Neural progenitor cell (in vitro differentiated cells): ENCODE data around the gene TMEM239. TPM values are rescaled to one million over a fixed set of nuclear protein-coding genes. Genes with fewer than 3 reads are reported as not detected.
A peak's percentile ranks its signal among the peaks of the same experiment; 100 is the strongest.

Experiments used
- DNase-seq: peaks from one replicate; pipeline ENCODE4 v3.0.0-alpha.2; 2016; ENCODE audit warnings: low spot score
- H2AFZ ChIP-seq: fragments of 200-600 bp; sonication (generic); replicated peaks from 2 replicates; pipeline ENCODE4 v1.6.1; 2016; ENCODE audit warnings: antibody characterized with exemption
- H3F3A ChIP-seq: fragments of 200-600 bp; sonication (generic); 2 replicates; pipeline ENCODE4 v1.6.1; 2016; ENCODE audit warnings: antibody characterized with exemption, low read depth
- H3K27ac ChIP-seq: fragments of 200-600 bp; sonication (generic); 2 replicates; pipeline ENCODE4 v1.5.1; 2016; ENCODE audit warnings: mild to moderate bottlenecking
- H3K27me3 ChIP-seq: fragments of 200-600 bp; sonication (generic); 2 replicates; pipeline ENCODE4 v1.6.1; 2016; ENCODE audit warnings: mild to moderate bottlenecking, moderate library complexity
- H3K36me3 ChIP-seq: fragments of 200-600 bp; sonication (generic); 2 replicates; pipeline ENCODE4 v1.5.1; 2016
- H3K4me1 ChIP-seq: fragments of 200-600 bp; sonication (generic); 2 replicates; pipeline ENCODE4 v1.6.1; 2016; ENCODE audit warnings: mixed run types
- H3K4me2 ChIP-seq: fragments of 200-600 bp; sonication (generic); 2 replicates; pipeline ENCODE4 v1.6.1; 2016
- H3K4me3 ChIP-seq: fragments of 200-600 bp; sonication (generic); 2 replicates; pipeline ENCODE4 v1.5.1; 2016
- H3K79me2 ChIP-seq: fragments of 200-600 bp; sonication (generic); 2 replicates; pipeline ENCODE4 v1.6.1; 2016; ENCODE audit warnings: low read depth
- H3K9ac ChIP-seq: fragments of 200-600 bp; sonication (generic); 2 replicates; pipeline ENCODE4 v1.6.1; 2016
- H3K9me3 ChIP-seq: fragments of 200-600 bp; sonication (generic); 2 replicates; pipeline ENCODE4 v1.5.1; 2016; ENCODE audit warnings: low read depth
- H4K20me1 ChIP-seq: fragments of 200-600 bp; sonication (generic); 2 replicates; pipeline ENCODE4 v1.6.1; 2016; ENCODE audit warnings: low read depth
- H3K27ac Mint-ChIP-seq: 3 replicates; pipeline ENCODE4 v1.8.0; 2021; ENCODE audit warnings: mixed read lengths
- H3K27me3 Mint-ChIP-seq: 2 replicates; pipeline ENCODE4 v1.8.0; 2022; ENCODE audit warnings: low read depth, mild to moderate bottlenecking, inconsistent platforms, moderate library complexity, mixed read lengths; ENCODE audit not compliant: insufficient read depth
- H3K36me3 Mint-ChIP-seq: 3 replicates; pipeline ENCODE4 v1.8.0; 2021; ENCODE audit warnings: mixed read lengths
- H3K4me1 Mint-ChIP-seq: 3 replicates; pipeline ENCODE4 v1.8.0; 2021; ENCODE audit warnings: mixed read lengths
- H3K4me3 Mint-ChIP-seq: 3 replicates; pipeline ENCODE4 v1.8.0; 2021; ENCODE audit warnings: mild to moderate bottlenecking, moderate library complexity, mixed read lengths
- H3K9me3 Mint-ChIP-seq: 3 replicates; pipeline ENCODE4 v1.8.0; 2020; ENCODE audit warnings: mixed read lengths
- CTCF ChIP-seq: fragments of 200-600 bp; sonication (generic); IDR thresholded peaks from 2 replicates; pipeline ENCODE4 v1.5.1; 2017; ENCODE audit warnings: antibody characterized with exemption, mild to moderate bottlenecking
- EZH2 ChIP-seq: fragments of 200-600 bp; sonication (generic); IDR thresholded peaks from 2 replicates; pipeline ENCODE4 v1.6.1; 2017; ENCODE audit warnings: antibody characterized with exemption, mild to moderate bottlenecking, moderate library complexity
- EZH2phosphoT487 ChIP-seq: fragments of 200-600 bp; sonication (generic); IDR thresholded peaks from 2 replicates; pipeline ENCODE4 v1.6.1; 2017; ENCODE audit warnings: antibody characterized with exemption
- total RNA-seq: library from RNA; depleted of rRNA; stranded (reverse); fragments of >200 nt; gene quantifications from 2 replicates; pipeline ENCODE4 v1.2.3, GENCODE V29; 2015; ENCODE audit warnings: low replicate concordance

The TMEM239 gene
- total RNA-seq, 1 donor from 2014 or later = not detected

DNA sequence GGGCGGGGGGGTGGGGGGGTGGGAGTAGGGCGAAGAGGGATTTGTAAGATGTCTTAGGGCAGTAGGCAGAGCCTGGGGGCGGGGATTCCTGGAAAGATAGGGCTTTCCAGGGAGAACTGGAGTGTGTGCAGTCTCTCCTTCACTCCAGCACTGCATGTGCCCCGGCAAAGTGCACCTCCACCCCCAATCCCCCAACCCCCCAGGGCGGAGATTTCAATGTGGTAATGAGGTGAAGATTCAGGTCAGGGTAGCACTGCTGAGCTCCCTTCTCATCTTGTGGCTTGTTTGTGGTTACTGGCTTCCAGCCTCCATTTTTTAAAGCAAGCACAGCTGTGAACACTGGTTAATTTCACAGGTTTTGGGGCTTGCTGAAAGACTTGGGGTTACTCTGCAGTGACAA is 5.9 kb downstream of the TMEM239 start:
- Mint-ChIP-seq H3K4me3 (no peak overlapping the region), H3K9me3 (peaks cover 9% of the 10 kb centered on the region), H3K27me3 (peaks cover 14% of the 10 kb centered on the region), H3K27ac (no peak overlapping the region), H3K4me1 (peaks cover 16% of the 10 kb centered on the region), H3K36me3 (no peaks in the 10 kb centered on the region)
- H2AFZ ChIP-seq = peak overlapping the region; percentile 44
- no peak overlapping the region for H3K4me3 ChIP-seq
- H3K27me3 ChIP-seq = peaks cover 56% of the 10 kb centered on the region
- peak; percentile 26 for DNase-seq
- H3K4me1 ChIP-seq = peaks cover 20% of the 10 kb centered on the region
- H3K9ac ChIP-seq = no peak overlapping the region
- no peaks in the 10 kb centered on the region for H3K9me3 ChIP-seq
- TF ChIP-seq EZH2 (no peak), CTCF (no peak), EZH2phosphoT487 (no peak)
- H3F3A ChIP-seq = peaks cover 19% of the 10 kb centered on the region
- H3K36me3 ChIP-seq = no peaks in the 10 kb centered on the region
- no peaks in the 10 kb centered on the region for H3K79me2 ChIP-seq
- H3K27ac ChIP-seq = no peak overlapping the region
- no peak overlapping the region for H3K4me2 ChIP-seq
- H4K20me1 ChIP-seq = no peaks in the 10 kb centered on the region

- H3K27me3 ChIP-seq = peaks cover 61% of the 10 kb centered on the region
- H3K9me3 ChIP-seq = no peaks in the 10 kb centered on the region
- H3K4me3 Mint-ChIP-seq = no peak overlapping the region
These were observed 9.6 kb downstream of the TMEM239 start for GRCh38 chr20:2825761-2826160.

DNA sequence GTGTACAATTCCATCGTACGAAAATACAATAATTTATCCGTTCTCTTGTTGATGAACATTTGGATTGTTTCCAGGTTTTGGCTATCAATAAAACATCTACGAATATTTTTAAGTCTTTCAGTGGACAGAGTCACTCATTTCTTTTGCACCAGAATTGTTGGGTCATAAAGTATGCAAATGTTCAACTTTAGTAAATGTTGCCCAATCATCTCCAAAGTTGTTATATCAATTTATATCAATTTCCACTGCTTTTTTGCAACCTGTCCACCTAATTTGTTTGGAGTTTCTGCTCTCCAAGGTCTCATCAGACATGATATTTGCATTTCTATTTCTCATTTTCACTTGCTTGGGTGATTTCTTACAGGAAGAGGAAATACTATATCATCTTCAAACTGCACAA is 10.5 kb downstream of the TMEM239 start:
- H3K4me1 ChIP-seq = peaks cover 9% of the 10 kb centered on the region
- no peaks in the 10 kb centered on the region for H3K79me2 ChIP-seq
- no peak overlapping the region for H3K9ac ChIP-seq
- Mint-ChIP-seq H3K4me3 (no peak overlapping the region), H3K27me3 (no peaks in the 10 kb centered on the region), H3K27ac (no peak overlapping the region), H3K36me3 (no peaks in the 10 kb centered on the region), H3K9me3 (peaks cover 1% of the 10 kb centered on the region), H3K4me1 (peaks cover 6% of the 10 kb centered on the region)
- no peaks in the 10 kb centered on the region for H4K20me1 ChIP-seq
- no peak overlapping the region for H3K4me2 ChIP-seq
- no peak overlapping the region for H3K27ac ChIP-seq
- H2AFZ ChIP-seq = no peak overlapping the region
- peaks cover 5% of the 10 kb centered on the region for H3F3A ChIP-seq
- DNase-seq = no peak
- peaks cover 52% of the 10 kb centered on the region for H3K27me3 ChIP-seq
- no peaks in the 10 kb centered on the region for H3K9me3 ChIP-seq
- no peak overlapping the region for H3K4me3 ChIP-seq
- no peaks in the 10 kb centered on the region for H3K36me3 ChIP-seq
- TF ChIP-seq EZH2 (no peak), EZH2phosphoT487 (no peak), CTCF (no peak)

More at GRCh38 chr20:2825761-2826160, 9.6 kb downstream of the TMEM239 start:
- H3K4me2 ChIP-seq = no peak overlapping the region
- Mint-ChIP-seq H3K27ac (no peak overlapping the region), H3K4me1 (peaks cover 8% of the 10 kb centered on the region), H3K36me3 (no peaks in the 10 kb centered on the region), H3K27me3 (no peaks in the 10 kb centered on the region), H3K9me3 (peaks cover 4% of the 10 kb centered on the region)
- TF ChIP-seq EZH2phosphoT487 (no peak), EZH2 (no peak), CTCF (no peak)
- H3K79me2 ChIP-seq = no peaks in the 10 kb centered on the region
- H4K20me1 ChIP-seq = no peaks in the 10 kb centered on the region
- DNase-seq = no peak
- peaks cover 8% of the 10 kb centered on the region for H3F3A ChIP-seq
- no peak overlapping the region for H2AFZ ChIP-seq
- H3K27ac ChIP-seq = no peak overlapping the region
- no peak overlapping the region for H3K9ac ChIP-seq
- peaks cover 10% of the 10 kb centered on the region for H3K4me1 ChIP-seq
- H3K4me3 ChIP-seq = no peak overlapping the region
- no peaks in the 10 kb centered on the region for H3K36me3 ChIP-seq
